B cell (primary cell): ENCODE measurements around the gene MAP4K5. TPM values are rescaled to one million over a fixed set of nuclear protein-coding genes. Genes with fewer than 3 reads are reported as not detected.

ENCODE experiments used
- ATAC-seq: fragments of 200-7000 bp; cut with Tn5 transposase; one replicate; pipeline ENCODE4 v1.10.0; 2021; ENCODE audit warnings: low read depth, mild to moderate bottlenecking, moderate number of reproducible peaks, moderate library complexity
- CTCF ChIA-PET: fragments of 350-600 bp; sonication (Branson Sonifier 250); formaldehyde crosslinking; loops from one replicate; lab custom pipeline; 2021; ENCODE audit warnings: antibody characterized with exemption, inconsistent platforms; lab: Charles Lee
- POLR2A ChIA-PET: fragments of 350-600 bp; sonication (Branson Sonifier 250); formaldehyde crosslinking; loops from one replicate; lab custom pipeline; 2021; ENCODE audit warnings: antibody characterized with exemption; lab: Charles Lee
- DNase-seq: peaks from one replicate; pipeline ENCODE4 v3.0.0; 2013
- H2AFZ ChIP-seq: 2 replicates; pipeline ENCODE4 v1.6.1; 2012; ENCODE audit warnings: mild to moderate bottlenecking, low read depth, low read length; ENCODE audit not compliant: insufficient read depth, poor library complexity, severe bottlenecking
- H3K27ac ChIP-seq, 2 donors: 1 replicate in 1 of 2; 2 replicates in 1 of 2; pipeline ENCODE4 v1.5.1; 2012 to 2013; ENCODE audit warnings: low read length in 2 of 2, mild to moderate bottlenecking in 2 of 2, moderate library complexity in 1 of 2
- H3K27me3 ChIP-seq, 4 experiments: fragments of 200-600 bp in 1 of 4; sonication (generic) in 1 of 4; replicated peaks in 1 of 4; 1 replicate in 2 of 4; 2 replicates in 2 of 4; pipeline versions ENCODE4 v1.6.1 to v1.7.0; 2013 to 2016; ENCODE audit warnings: low read length in 3 of 4, mild to moderate bottlenecking in 2 of 4, mixed read lengths in 1 of 4, moderate library complexity in 1 of 4; ENCODE audit not compliant: insufficient read depth in 4 of 4, control insufficient read depth in 3 of 4; ENCODE audit errors: control extremely low read depth in 1 of 4
- H3K36me3 ChIP-seq, 2 experiments: replicated peaks in 1 of 2; 1 replicate in 1 of 2; 2 replicates in 1 of 2; pipeline versions ENCODE4 v1.6.1 to v1.7.1; 2013; ENCODE audit warnings: low read length in 1 of 2; ENCODE audit not compliant: insufficient read depth in 2 of 2, control insufficient read depth in 1 of 2; ENCODE audit errors: control extremely low read depth in 1 of 2, extremely low read depth in 1 of 2
- H3K4me1 ChIP-seq, 2 donors: fragments of 200-600 bp in 1 of 2; sonication (generic) in 1 of 2; 1 replicate in 1 of 2; 2 replicates in 1 of 2; pipeline versions ENCODE4 v1.5.1 to v1.6.1; 2013 to 2017; ENCODE audit warnings: low read length in 2 of 2; ENCODE audit not compliant: control insufficient read depth in 2 of 2, insufficient read depth in 2 of 2
- H3K4me2 ChIP-seq: replicated peaks from 2 replicates; pipeline ENCODE3; 2012; ENCODE audit warnings: mild to moderate bottlenecking, low read depth, low read length; ENCODE audit not compliant: poor library complexity, severe bottlenecking
- H3K4me3 ChIP-seq, 5 experiments: fragments of 200-600 bp in 1 of 5; sonication (generic) in 1 of 5; 1 replicate in 3 of 5; 2 replicates in 2 of 5; pipeline versions ENCODE4 v1.5.1 to v1.7.0; 2011 to 2016; ENCODE audit warnings: low read length in 4 of 5, mild to moderate bottlenecking in 4 of 5, low read depth in 2 of 5, control low read depth in 1 of 5, moderate library complexity in 1 of 5; ENCODE audit not compliant: insufficient read depth in 1 of 5; ENCODE audit errors: control extremely low read depth in 1 of 5, extremely low read depth in 1 of 5
- H3K79me2 ChIP-seq: fragments of 200-600 bp; sonication (generic); one replicate; pipeline ENCODE4 v1.6.0; 2016; ENCODE audit warnings: low read length; ENCODE audit not compliant: control insufficient read depth, insufficient read depth
- H3K9ac ChIP-seq: fragments of 200-600 bp; sonication (generic); 2 replicates; pipeline ENCODE4 v1.6.1; 2017; ENCODE audit warnings: mild to moderate bottlenecking, low read length, moderate library complexity
- H3K9me3 ChIP-seq, 3 donors: one replicate each; pipeline versions ENCODE4 v1.6.1 to v1.7.1; 2013; ENCODE audit warnings: low read length in 2 of 3; ENCODE audit not compliant: control insufficient read depth in 2 of 3, insufficient read depth in 1 of 3; ENCODE audit errors: control extremely low read depth in 1 of 3
- H4K20me1 ChIP-seq: 2 replicates; pipeline ENCODE4 v1.6.0; 2012; ENCODE audit warnings: mild to moderate bottlenecking, low read length; ENCODE audit not compliant: insufficient read depth, control insufficient read depth, poor library complexity, severe bottlenecking
- H3K27ac Mint-ChIP-seq: one replicate; pipeline ENCODE4 v1.8.0; 2021; ENCODE audit warnings: mixed read lengths
- H3K27me3 Mint-ChIP-seq: one replicate; pipeline ENCODE4 v1.8.0; 2021; ENCODE audit warnings: mixed read lengths
- H3K4me1 Mint-ChIP-seq: one replicate; pipeline ENCODE4 v1.8.0; 2021; ENCODE audit warnings: mixed read lengths
- H3K4me3 Mint-ChIP-seq: one replicate; pipeline ENCODE4 v1.8.0; 2021; ENCODE audit warnings: mixed read lengths
- H3K9me3 Mint-ChIP-seq: one replicate; pipeline ENCODE4 v1.8.0; 2022; ENCODE audit warnings: mixed read lengths; ENCODE audit not compliant: insufficient read depth
- EZH2 ChIP-seq: IDR thresholded peaks from 2 replicates; pipeline ENCODE4 v1.6.1; 2012; ENCODE audit warnings: borderline replicate concordance, low read depth, mild to moderate bottlenecking, moderate library complexity, low read length; ENCODE audit not compliant: insufficient read depth, poor library complexity, severe bottlenecking
- WGBS: methylation state at CpG from one replicate; pipeline ENCODE4 v1.1.5; 2013; ENCODE audit warnings: missing lambda C conversion rate; ENCODE audit not compliant: insufficient coverage; 5-methylcytosine and 5-hydroxymethylcytosine counted together
- intact Hi-C: fragments of 100-400 bp; cut with micrococcal nuclease; formaldehyde crosslinking; loops from one replicate; pipeline ENCODE4 v1.10.0; 2022
- polyA plus RNA-seq: library from polyadenylated mRNA; depleted of rRNA; stranded (reverse); fragments of >200 nt; gene quantifications from 2 replicates; pipeline ENCODE4 v1.2.3, GENCODE V29; 2012
- total RNA-seq, 2 donors: library from RNA; stranded (reverse); fragments of 120-200 nt in 1 of 2; gene quantifications; 1 replicate in 1 of 2; 2 replicates in 1 of 2; pipeline versions ENCODE4 v1.2.3 to v1.2.4, GENCODE V29; 2013 to 2022
- TF ChIP-seq, protein P1 (sequence below): fragments of 200-600 bp; IDR thresholded peaks from one replicate; pipeline ENCODE4 v1.8.0; 2022; ENCODE audit warnings: antibody characterized with exemption, mild to moderate bottlenecking

The MAP4K5 gene
- total and polyA plus RNA-seq, 2 donors (not counting 1 experiment from before 2014, with no cell fraction given) = 14.1 to 60.0 TPM

DNA sequence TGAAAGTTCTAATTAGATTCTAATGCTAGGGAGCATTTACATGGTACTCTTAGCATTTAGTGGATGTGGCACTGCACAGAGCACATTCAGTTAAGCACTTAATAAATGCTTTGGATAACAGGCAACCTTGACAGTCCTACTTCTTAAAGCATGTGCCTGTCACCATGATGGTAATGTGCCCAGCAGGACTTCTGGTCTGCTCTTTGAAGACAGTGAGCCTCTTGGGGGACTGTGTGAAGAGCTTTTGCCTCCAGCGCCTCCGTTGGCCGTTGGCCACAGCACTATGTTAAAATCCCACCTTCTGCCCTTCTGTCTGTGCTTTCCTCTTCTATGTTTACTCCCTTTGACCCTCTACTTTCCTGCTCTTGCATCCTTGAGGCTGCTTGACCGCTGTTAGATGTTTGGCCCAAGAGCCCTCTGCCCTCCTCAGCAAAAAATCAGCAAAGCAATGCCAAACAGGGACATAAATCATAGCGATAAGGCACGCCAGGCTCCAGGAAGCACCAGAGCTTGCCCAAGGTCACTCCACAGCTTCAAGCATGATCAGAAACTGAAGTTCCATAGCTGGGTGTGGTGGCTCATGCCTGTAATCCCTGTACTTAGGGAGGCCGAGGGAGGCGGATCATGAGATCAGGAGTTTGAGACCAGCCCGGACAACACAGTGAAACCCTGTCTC lies 144.0 kb downstream of the MAP4K5 start:
- Mint-ChIP-seq H3K9me3 (no peaks in the 10 kb centered on the region), H3K4me1 (no peaks in the 10 kb centered on the region), H3K27me3 (no peaks in the 10 kb centered on the region), H3K4me3 (no peak overlapping the region), H3K27ac (no peak overlapping the region)
- no peaks in the 10 kb centered on the region for H3K27me3 ChIP-seq
- no peaks in the 10 kb centered on the region for H3K4me1 ChIP-seq
- H3K4me2 ChIP-seq = no peak overlapping the region
- ATAC-seq = no peak
- H3K79me2 ChIP-seq = no peaks in the 10 kb centered on the region
- DNase-seq = no peak
- H2AFZ ChIP-seq = no peak overlapping the region
- ChIA-PET POLR2A (no interaction called here), CTCF (no interaction called here)
- H3K9me3 ChIP-seq = no peaks in the 10 kb centered on the region
- no peaks in the 10 kb centered on the region for H3K36me3 ChIP-seq
- intact Hi-C loops = no loop called here
- no peak overlapping the region for H3K4me3 ChIP-seq
- no peak overlapping the region for H3K27ac ChIP-seq
- 90% methylated on average over 9 of the region's 9 CpGs for WGBS
- TF ChIP-seq EZH2 = no peak
- TF ChIP-seq, protein P1, sequence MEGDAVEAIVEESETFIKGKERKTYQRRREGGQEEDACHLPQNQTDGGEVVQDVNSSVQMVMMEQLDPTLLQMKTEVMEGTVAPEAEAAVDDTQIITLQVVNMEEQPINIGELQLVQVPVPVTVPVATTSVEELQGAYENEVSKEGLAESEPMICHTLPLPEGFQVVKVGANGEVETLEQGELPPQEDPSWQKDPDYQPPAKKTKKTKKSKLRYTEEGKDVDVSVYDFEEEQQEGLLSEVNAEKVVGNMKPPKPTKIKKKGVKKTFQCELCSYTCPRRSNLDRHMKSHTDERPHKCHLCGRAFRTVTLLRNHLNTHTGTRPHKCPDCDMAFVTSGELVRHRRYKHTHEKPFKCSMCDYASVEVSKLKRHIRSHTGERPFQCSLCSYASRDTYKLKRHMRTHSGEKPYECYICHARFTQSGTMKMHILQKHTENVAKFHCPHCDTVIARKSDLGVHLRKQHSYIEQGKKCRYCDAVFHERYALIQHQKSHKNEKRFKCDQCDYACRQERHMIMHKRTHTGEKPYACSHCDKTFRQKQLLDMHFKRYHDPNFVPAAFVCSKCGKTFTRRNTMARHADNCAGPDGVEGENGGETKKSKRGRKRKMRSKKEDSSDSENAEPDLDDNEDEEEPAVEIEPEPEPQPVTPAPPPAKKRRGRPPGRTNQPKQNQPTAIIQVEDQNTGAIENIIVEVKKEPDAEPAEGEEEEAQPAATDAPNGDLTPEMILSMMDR = no peak
- H3K9ac ChIP-seq = no peak overlapping the region
- H4K20me1 ChIP-seq = no peaks in the 10 kb centered on the region

DNA sequence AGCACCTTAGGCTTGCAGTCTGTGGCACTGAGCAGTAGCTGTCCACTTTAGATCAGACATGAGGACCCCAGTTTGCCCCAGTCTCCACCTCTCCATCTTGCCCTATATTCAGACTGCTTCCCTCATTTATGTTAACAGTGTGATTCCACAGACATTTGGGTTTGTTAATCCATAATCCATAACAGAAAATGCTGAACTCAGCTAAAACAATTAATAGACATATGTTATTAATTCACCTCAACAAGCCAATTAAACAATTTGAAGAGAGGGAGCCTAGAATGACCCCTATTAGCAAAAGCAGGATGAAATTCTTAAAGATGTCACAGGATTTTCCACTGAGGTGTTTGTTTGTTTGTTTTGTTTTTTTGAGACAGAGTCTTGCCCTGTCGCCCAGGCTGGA lies 144.8 kb downstream of the MAP4K5 start:
- TF ChIP-seq, protein P1 = no peak
- no peak for TF ChIP-seq EZH2
- H3K27ac Mint-ChIP-seq = no peak overlapping the region
- Histone ChIP-seq H4K20me1 (no peaks in the 10 kb centered on the region), H3K27ac (no peak overlapping the region), H3K9me3 (no peaks in the 10 kb centered on the region), H3K4me3 (no peak overlapping the region), H3K27me3 (no peaks in the 10 kb centered on the region), H3K4me2 (no peak overlapping the region), H3K9ac (no peak overlapping the region), H2AFZ (no peak overlapping the region), H3K79me2 (no peaks in the 10 kb centered on the region), H3K4me1 (no peaks in the 10 kb centered on the region), H3K36me3 (no peaks in the 10 kb centered on the region)
- WGBS = no CpG with 5 or more reads among the region's 1 CpG
- no peaks in the 10 kb centered on the region for H3K27me3 Mint-ChIP-seq
- CTCF ChIA-PET = no interaction called here
- ATAC-seq (no peak), DNase-seq (no peak)
- H3K4me1 Mint-ChIP-seq = no peaks in the 10 kb centered on the region
- intact Hi-C loops = no loop called here
- POLR2A ChIA-PET = no interaction called here
- H3K9me3 Mint-ChIP-seq = no peaks in the 10 kb centered on the region
- no peak overlapping the region for H3K4me3 Mint-ChIP-seq
